AG08396 (cell line): ENCODE measurements around the gene PGM2.

ENCODE experiments used
- DNase-seq: peaks from one replicate; pipeline ENCODE4 v3.0.0; 2012; ENCODE audit warnings: low spot score, mixed read lengths

PGM2 gene

GRCh38 chr4:37865450-37865849, 39.0 kb downstream of the PGM2 start:
- DNase-seq = no peak

- DNase-seq = no peak
Measured at GRCh38 chr4:37867102-37867501, 40.6 kb downstream of the PGM2 start.

- no peak for DNase-seq
Measured at GRCh38 chr4:37868238-37868637, 41.8 kb downstream of the PGM2 start.

GRCh38 chr4:37872310-37872988, 46.0 kb downstream of the PGM2 start:
- no peak for DNase-seq

GRCh38 chr4:37873386-37873785, 46.9 kb downstream of the PGM2 start:
- DNase-seq = no peak

GRCh38 chr4:37876156-37876555, 49.7 kb downstream of the PGM2 start:
- no peak for DNase-seq

GRCh38 chr4:37879365-37879764, 52.9 kb downstream of the PGM2 start:
- no peak for DNase-seq

GRCh38 chr4:37881811-37882210, 55.3 kb downstream of the PGM2 start:
- no peak for DNase-seq

- DNase-seq = no peak
Measured at GRCh38 chr4:37882665-37883296, 56.3 kb downstream of the PGM2 start.

- no peak for DNase-seq
Measured at GRCh38 chr4:37884855-37885487, 58.5 kb downstream of the PGM2 start.

- peak; percentile 46 for DNase-seq
Measured at GRCh38 chr4:37885496-37885895, 59.0 kb downstream of the PGM2 start.

- DNase-seq = peak; percentile 27
Measured at GRCh38 chr4:37889849-37890800, 63.6 kb downstream of the PGM2 start.

GRCh38 chr4:37890801-37891259, 64.3 kb downstream of the PGM2 start, which contains the start of gene TBC1D1:
Gene TBC1D1, plus strand, starts transcription at chr4:37891084. Its CDS starts 11,012 bp downstream, at chr4:37902096.
- DNase-seq = peak; percentile 39

- DNase-seq = peak; percentile 33
Measured at GRCh38 chr4:37891260-37892159, 65.0 kb downstream of the PGM2 start.

GRCh38 chr4:37892641-37893040, 66.2 kb downstream of the PGM2 start:
- no peak for DNase-seq

GRCh38 chr4:37893164-37893563, 66.7 kb downstream of the PGM2 start:
- DNase-seq = no peak

GRCh38 chr4:37895271-37895670, 68.8 kb downstream of the PGM2 start:
- DNase-seq = no peak

GRCh38 chr4:37896206-37896860, 69.8 kb downstream of the PGM2 start:
- DNase-seq = no peak

GRCh38 chr4:37902212-37902611, 75.7 kb downstream of the PGM2 start:
- DNase-seq = no peak
